ENCODE results near the gene PRKN.

The PRKN gene

DNA sequence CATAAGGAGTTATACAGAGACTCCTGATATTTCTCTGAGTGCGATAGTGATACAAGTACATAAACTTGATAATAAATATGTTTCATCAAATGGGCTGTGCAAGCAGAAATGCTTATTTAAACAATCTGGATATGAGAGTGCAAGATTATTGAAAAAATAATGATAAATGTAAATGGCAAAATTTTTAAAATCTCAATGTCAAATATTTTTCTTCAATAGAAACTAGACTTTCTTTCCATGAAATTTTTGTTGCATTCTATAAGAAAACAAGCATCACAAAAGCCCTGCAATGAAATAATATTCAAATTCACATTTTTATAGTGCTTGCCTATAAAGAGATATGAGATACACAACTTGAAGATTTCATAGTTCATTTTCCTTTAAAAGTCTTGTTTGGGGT lies 2.9 kb upstream of the PRKN start:
- no peaks in the 10 kb centered on the region for H3K9me3 ChIP-seq (ENCODE audit: control insufficient read depth in 2 of 2, low read length in 2 of 2)
- no peaks in the 10 kb centered on the region for H3K36me3 ChIP-seq (ENCODE audit: control insufficient read depth in 2 of 2, insufficient read depth in 2 of 2, low read length in 2 of 2)
- no peak overlapping the region for H3K27ac ChIP-seq (ENCODE audit: low read length)
- H3K4me3 ChIP-seq (ENCODE audit: low read length in 2 of 2): no peak overlapping the region
- no peak overlapping the region for H3K9ac ChIP-seq (ENCODE audit: low read length in 2 of 2)
- peaks cover 8% of the 10 kb centered on the region for H3K4me1 ChIP-seq (ENCODE audit: control insufficient read depth, insufficient read depth, low read length)
- H3K27me3 ChIP-seq (ENCODE audit: control insufficient read depth in 1 of 2, insufficient read depth in 2 of 2, low read length in 2 of 2): no peaks in the 10 kb centered on the region

DNA sequence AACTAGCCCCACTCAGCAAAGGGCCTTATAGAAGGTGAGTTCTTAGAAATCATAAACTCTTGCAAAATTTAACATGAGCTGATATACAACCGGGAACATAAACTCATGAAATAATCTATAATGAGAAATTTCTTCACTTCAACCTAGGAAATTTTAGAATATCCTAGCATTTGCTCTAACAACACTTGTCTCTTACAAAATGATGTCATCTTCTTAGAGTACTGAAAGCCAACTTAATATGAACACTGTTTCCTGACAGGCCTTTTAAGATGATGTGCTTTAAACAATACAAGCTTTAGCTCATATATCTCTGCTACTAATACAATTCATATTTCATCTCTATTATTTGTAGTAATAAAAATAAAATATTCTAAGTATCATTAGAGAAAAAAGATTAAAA lies 1.1 kb upstream of the PRKN start:
- Histone ChIP-seq H3K4me3 (ENCODE audit: low read length in 2 of 2) (no peak overlapping the region), H3K27ac (ENCODE audit: low read length) (peak overlapping the region; percentile 81), H3K36me3 (ENCODE audit: control insufficient read depth in 2 of 2, insufficient read depth in 2 of 2, low read length in 2 of 2) (no peaks in the 10 kb centered on the region), H3K27me3 (ENCODE audit: control insufficient read depth in 1 of 2, insufficient read depth in 2 of 2, low read length in 2 of 2) (no peaks in the 10 kb centered on the region), H3K4me1 (ENCODE audit: control insufficient read depth, insufficient read depth, low read length) (peaks cover 8% of the 10 kb centered on the region), H3K9me3 (ENCODE audit: control insufficient read depth in 2 of 2, low read length in 2 of 2) (no peaks in the 10 kb centered on the region), H3K9ac (ENCODE audit: low read length in 2 of 2) (peak overlapping the region in 1 of 2 donors; percentile 73)

DNA sequence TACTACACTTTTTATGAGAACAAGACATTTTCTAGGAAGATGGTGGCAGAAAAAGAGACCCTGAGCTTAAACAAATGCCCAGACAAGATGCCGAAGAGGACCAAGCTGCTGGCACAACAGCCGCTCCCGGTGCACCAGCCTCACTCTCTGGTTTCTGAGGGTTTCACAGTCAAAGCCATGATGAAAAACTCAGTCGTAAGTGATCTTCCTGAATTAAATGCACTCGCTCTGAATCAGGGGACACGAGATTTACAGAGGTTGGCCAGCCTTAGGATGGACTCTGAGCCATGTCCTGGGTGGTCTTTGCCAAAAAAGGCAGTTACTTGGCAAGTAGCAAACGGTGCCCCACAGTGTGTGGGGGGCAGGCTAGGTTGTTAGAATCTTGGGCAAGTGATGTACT lies 631 bp upstream of the PRKN start:
- Histone ChIP-seq H3K9me3 (ENCODE audit: control insufficient read depth in 2 of 2, low read length in 2 of 2) (no peaks in the 10 kb centered on the region), H3K4me3 (ENCODE audit: low read length in 2 of 2) (peak overlapping the region; percentile 80 to 87)

DNA sequence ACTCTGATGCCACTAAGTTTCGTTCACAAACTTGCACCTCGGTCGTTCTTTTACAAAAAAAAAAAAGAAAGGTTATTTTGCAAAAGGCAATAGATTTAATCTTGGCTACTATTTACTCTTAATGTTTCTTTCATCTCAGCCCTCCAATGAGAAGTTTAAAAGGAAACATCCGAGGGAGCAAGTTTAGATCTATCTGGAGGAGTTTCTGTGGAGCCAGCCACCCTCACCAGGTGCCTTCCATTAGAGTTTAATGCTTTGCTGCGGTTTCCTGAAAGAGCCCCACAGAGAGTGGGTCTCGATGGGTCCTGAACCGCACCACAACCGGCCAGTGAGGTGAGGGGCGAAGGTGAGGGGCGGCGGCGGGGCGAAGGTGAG lies 632 bp downstream of the PRKN start:
- H3K9me3 ChIP-seq (ENCODE audit: control insufficient read depth in 2 of 2, low read length in 2 of 2): no peaks in the 10 kb centered on the region
- peak overlapping the region; percentile 72 to 87 for H3K4me3 ChIP-seq (ENCODE audit: low read length in 2 of 2)
- H3K27me3 ChIP-seq (ENCODE audit: control insufficient read depth in 1 of 2, insufficient read depth in 2 of 2, low read length in 2 of 2): no peaks in the 10 kb centered on the region
- no peaks in the 10 kb centered on the region for H3K36me3 ChIP-seq (ENCODE audit: control insufficient read depth in 2 of 2, insufficient read depth in 2 of 2, low read length in 2 of 2)
- peaks cover 8% of the 10 kb centered on the region for H3K4me1 ChIP-seq (ENCODE audit: control insufficient read depth, insufficient read depth, low read length)
- peak overlapping the region; percentile 83 to 87 for H3K9ac ChIP-seq (ENCODE audit: low read length in 2 of 2)
- no peak overlapping the region for H3K27ac ChIP-seq (ENCODE audit: low read length)

More for the DNA sequence above, 631 bp upstream of the PRKN start:
- peak overlapping the region; percentile 73 to 77 for H3K9ac ChIP-seq (ENCODE audit: low read length in 2 of 2)
- H3K27ac ChIP-seq (ENCODE audit: low read length): peak overlapping the region; percentile 81
- no peaks in the 10 kb centered on the region for H3K27me3 ChIP-seq (ENCODE audit: control insufficient read depth in 1 of 2, insufficient read depth in 2 of 2, low read length in 2 of 2)
- H3K36me3 ChIP-seq (ENCODE audit: control insufficient read depth in 2 of 2, insufficient read depth in 2 of 2, low read length in 2 of 2): no peaks in the 10 kb centered on the region
- peaks cover 8% of the 10 kb centered on the region for H3K4me1 ChIP-seq (ENCODE audit: control insufficient read depth, insufficient read depth, low read length)

DNA sequence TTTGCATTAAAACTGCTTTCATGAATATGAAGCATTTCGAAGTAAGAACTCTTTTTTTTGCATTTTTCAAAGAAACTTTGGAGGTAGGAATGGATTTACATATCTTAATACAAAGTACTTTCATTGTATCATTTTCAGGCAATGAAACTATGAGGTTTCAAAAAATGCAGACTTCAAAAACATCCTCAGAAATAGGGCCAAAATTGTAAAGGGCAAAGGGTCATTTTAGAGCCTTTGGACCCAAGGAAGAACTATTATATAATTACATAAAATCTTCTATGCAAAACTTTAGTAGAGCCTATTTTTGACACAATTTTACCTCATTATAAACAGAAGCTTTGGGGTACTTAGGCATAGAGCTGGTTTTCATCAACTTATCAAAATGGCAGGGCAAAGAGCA lies 4.9 kb downstream of the PRKN start:
- H3K4me3 ChIP-seq (ENCODE audit: low read length in 2 of 2): no peak overlapping the region
- no peak overlapping the region for H3K27ac ChIP-seq (ENCODE audit: low read length)
- no peak overlapping the region for H3K9ac ChIP-seq (ENCODE audit: low read length in 2 of 2)
- H3K4me1 ChIP-seq (ENCODE audit: control insufficient read depth, insufficient read depth, low read length): peaks cover 3% of the 10 kb centered on the region
- no peaks in the 10 kb centered on the region for H3K27me3 ChIP-seq (ENCODE audit: control insufficient read depth in 1 of 2, insufficient read depth in 2 of 2, low read length in 2 of 2)
- no peaks in the 10 kb centered on the region for H3K36me3 ChIP-seq (ENCODE audit: control insufficient read depth in 2 of 2, insufficient read depth in 2 of 2, low read length in 2 of 2)
- H3K9me3 ChIP-seq (ENCODE audit: control insufficient read depth in 2 of 2, low read length in 2 of 2): no peaks in the 10 kb centered on the region

DNA sequence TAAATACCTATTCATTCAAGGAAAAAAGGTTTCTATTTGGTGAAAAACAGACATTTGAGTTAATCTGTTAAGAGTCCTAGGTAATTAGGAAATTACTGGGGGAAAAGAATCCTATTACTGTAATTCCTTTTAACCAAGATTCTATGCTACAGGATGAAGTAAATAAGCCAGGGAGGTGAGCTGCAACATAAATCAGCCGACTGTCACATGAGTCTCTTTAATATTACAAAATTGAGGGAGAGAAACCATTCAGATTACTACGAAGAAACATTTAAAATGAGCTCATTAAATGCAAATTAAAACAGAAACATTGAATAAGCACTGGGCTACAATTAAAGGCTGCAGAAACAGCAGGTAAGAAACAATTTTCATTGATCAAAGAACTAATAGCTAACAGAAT lies 5.3 kb downstream of the PRKN start:
- no peaks in the 10 kb centered on the region for H3K9me3 ChIP-seq (ENCODE audit: control insufficient read depth in 2 of 2, low read length in 2 of 2)
- H3K4me1 ChIP-seq (ENCODE audit: control insufficient read depth, insufficient read depth, low read length): peaks cover 3% of the 10 kb centered on the region
- no peaks in the 10 kb centered on the region for H3K27me3 ChIP-seq (ENCODE audit: control insufficient read depth in 1 of 2, insufficient read depth in 2 of 2, low read length in 2 of 2)
- no peak overlapping the region for H3K9ac ChIP-seq (ENCODE audit: low read length in 2 of 2)
- H3K4me3 ChIP-seq (ENCODE audit: low read length in 2 of 2): no peak overlapping the region
- H3K36me3 ChIP-seq (ENCODE audit: control insufficient read depth in 2 of 2, insufficient read depth in 2 of 2, low read length in 2 of 2): no peaks in the 10 kb centered on the region
- H3K27ac ChIP-seq (ENCODE audit: low read length): no peak overlapping the region

DNA sequence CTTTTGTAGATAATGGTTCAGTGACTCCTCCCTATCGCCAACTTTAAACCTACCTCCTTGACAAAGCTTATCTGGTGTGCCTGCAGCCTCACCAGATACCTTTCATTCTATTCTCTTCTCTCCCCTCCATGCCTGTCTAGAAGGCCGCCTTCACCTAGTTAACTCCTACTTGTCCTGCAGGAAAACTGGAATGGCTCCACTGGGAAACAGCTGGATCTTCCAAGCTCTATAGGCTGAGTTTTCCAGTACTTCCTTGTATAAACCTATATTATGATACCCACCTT lies 6.2 kb downstream of the PRKN start:
- no peak overlapping the region for H3K27ac ChIP-seq (ENCODE audit: low read length)
- H3K4me3 ChIP-seq (ENCODE audit: low read length in 2 of 2): no peak overlapping the region
- no peaks in the 10 kb centered on the region for H3K36me3 ChIP-seq (ENCODE audit: control insufficient read depth in 2 of 2, insufficient read depth in 2 of 2, low read length in 2 of 2)
- no peaks in the 10 kb centered on the region for H3K9me3 ChIP-seq (ENCODE audit: control insufficient read depth in 2 of 2, low read length in 2 of 2)
- no peaks in the 10 kb centered on the region for H3K27me3 ChIP-seq (ENCODE audit: control insufficient read depth in 1 of 2, insufficient read depth in 2 of 2, low read length in 2 of 2)
- H3K4me1 ChIP-seq (ENCODE audit: control insufficient read depth, insufficient read depth, low read length): no peaks in the 10 kb centered on the region
- H3K9ac ChIP-seq (ENCODE audit: low read length in 2 of 2): no peak overlapping the region

DNA sequence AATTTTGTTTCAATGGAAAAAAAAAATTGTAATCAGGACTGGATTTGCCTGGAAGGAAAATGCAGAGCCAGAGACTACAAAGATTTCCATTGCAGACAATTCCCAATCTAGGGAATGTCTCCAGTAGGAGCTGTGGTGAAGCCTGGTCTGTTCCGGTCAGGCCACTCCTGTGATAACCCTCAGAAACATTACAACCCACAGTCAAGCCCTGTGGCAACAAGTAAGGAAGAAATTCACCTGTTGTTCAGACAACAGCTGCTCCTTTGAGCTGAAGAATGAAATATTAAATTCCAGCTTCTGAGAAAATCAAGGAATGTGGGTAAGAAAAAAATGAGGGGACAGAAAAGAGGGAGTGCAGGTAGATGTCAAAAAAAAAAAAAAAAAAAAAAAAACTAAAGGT lies 8.0 kb downstream of the PRKN start:
- no peak overlapping the region for H3K9ac ChIP-seq (ENCODE audit: low read length in 2 of 2)
- H3K9me3 ChIP-seq (ENCODE audit: control insufficient read depth in 2 of 2, low read length in 2 of 2): no peaks in the 10 kb centered on the region
- H3K36me3 ChIP-seq (ENCODE audit: control insufficient read depth in 2 of 2, insufficient read depth in 2 of 2, low read length in 2 of 2): no peaks in the 10 kb centered on the region
- no peak overlapping the region for H3K27ac ChIP-seq (ENCODE audit: low read length)
- H3K4me3 ChIP-seq (ENCODE audit: low read length in 2 of 2): no peak overlapping the region
- no peaks in the 10 kb centered on the region for H3K4me1 ChIP-seq (ENCODE audit: control insufficient read depth, insufficient read depth, low read length)
- H3K27me3 ChIP-seq (ENCODE audit: control insufficient read depth in 1 of 2, insufficient read depth in 2 of 2, low read length in 2 of 2): no peaks in the 10 kb centered on the region

DNA sequence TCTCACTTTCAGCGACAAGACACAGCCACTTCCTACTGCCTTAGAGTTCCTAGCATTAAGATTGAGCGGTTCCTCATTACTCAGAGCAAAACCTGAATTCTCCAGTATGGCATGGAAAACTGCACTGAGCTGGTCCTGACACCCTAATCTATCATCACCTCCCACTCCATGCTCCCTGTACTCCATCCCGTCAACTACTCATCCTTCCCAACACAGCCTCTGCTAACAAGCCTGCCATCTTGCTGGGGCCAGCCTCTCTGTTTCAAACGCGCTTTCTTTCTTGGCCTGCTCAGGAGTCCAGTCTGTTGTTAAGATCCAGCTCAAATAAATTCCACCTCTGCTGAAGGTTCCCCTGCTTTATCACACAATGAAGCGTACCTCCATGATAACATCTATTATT lies 12.0 kb downstream of the PRKN start:
- Histone ChIP-seq H3K9me3 (ENCODE audit: control insufficient read depth in 2 of 2, low read length in 2 of 2) (no peaks in the 10 kb centered on the region), H3K27ac (ENCODE audit: low read length) (no peak overlapping the region), H3K27me3 (ENCODE audit: control insufficient read depth in 1 of 2, insufficient read depth in 2 of 2, low read length in 2 of 2) (no peaks in the 10 kb centered on the region), H3K4me3 (ENCODE audit: low read length in 2 of 2) (no peak overlapping the region), H3K36me3 (ENCODE audit: control insufficient read depth in 2 of 2, insufficient read depth in 2 of 2, low read length in 2 of 2) (no peaks in the 10 kb centered on the region), H3K4me1 (ENCODE audit: control insufficient read depth, insufficient read depth, low read length) (no peaks in the 10 kb centered on the region), H3K9ac (ENCODE audit: low read length in 2 of 2) (no peak overlapping the region)

DNA sequence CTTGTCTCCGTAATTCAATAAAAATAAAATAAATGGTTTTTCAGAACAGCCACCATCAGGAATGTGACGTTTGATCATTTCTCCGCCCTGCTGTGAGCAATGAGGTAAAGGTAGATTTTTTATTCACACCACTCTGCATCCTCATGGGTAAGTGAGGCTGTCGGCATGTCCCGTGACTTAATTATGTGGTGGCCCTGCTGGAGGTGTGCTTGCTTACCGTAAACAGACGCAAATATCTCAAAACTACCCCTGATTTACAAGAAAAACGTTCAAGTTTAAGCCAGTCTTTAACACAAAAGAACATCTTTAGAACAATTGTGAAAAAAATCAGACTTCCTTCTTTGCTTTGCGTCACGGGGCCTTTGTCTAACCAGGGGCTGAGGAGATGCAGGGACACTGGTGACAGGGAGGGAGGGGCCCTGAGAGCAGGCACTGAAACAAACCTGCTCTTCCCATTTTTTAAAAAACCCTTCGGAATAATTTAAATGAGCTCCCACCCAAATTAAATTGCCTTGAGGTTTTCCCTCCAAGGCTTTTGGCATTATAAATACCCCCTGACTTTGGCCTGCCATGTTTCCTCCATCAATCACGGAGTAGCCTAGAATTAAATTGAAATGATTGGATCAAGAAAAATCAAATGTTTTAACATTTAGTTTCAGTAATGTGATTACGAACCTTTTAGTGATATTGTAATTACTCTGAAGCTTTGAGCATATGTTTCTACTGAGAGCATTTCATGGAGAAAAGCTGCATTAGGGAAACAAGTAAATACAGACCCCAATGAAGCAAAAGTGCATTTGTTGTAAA lies 13.4 kb downstream of the PRKN start:
- Histone ChIP-seq H3K4me1 (ENCODE audit: control insufficient read depth, insufficient read depth, low read length) (no peaks in the 10 kb centered on the region), H3K4me3 (ENCODE audit: low read length in 2 of 2) (no peak overlapping the region), H3K27ac (ENCODE audit: low read length) (no peak overlapping the region), H3K9me3 (ENCODE audit: control insufficient read depth in 2 of 2, low read length in 2 of 2) (no peaks in the 10 kb centered on the region), H3K9ac (ENCODE audit: low read length in 2 of 2) (no peak overlapping the region), H3K27me3 (ENCODE audit: control insufficient read depth in 1 of 2, insufficient read depth in 2 of 2, low read length in 2 of 2) (no peaks in the 10 kb centered on the region), H3K36me3 (ENCODE audit: control insufficient read depth in 2 of 2, insufficient read depth in 2 of 2, low read length in 2 of 2) (no peaks in the 10 kb centered on the region)

DNA sequence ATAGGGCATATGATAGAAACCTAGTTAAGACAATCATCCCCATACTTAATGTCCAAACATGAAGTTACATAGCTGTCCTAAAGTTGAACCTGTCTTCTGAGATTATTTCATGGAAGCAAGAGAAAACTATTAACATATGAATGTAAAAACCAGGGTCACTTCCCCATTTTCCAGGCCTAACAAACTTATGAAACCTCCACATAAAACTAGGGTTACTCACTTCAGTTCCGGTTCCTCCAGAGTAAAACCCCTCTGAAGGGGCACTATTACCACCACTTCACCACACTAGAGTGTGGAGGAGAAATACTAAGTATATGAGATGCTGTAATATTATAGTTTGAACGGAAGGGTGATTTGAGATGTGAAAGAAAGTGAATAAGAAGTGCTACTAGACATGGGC lies 14.9 kb downstream of the PRKN start:
- H3K4me1 ChIP-seq (ENCODE audit: control insufficient read depth, insufficient read depth, low read length): no peaks in the 10 kb centered on the region
- H3K36me3 ChIP-seq (ENCODE audit: control insufficient read depth in 2 of 2, insufficient read depth in 2 of 2, low read length in 2 of 2): no peaks in the 10 kb centered on the region
- no peaks in the 10 kb centered on the region for H3K9me3 ChIP-seq (ENCODE audit: control insufficient read depth in 2 of 2, low read length in 2 of 2)
- no peaks in the 10 kb centered on the region for H3K27me3 ChIP-seq (ENCODE audit: control insufficient read depth in 1 of 2, insufficient read depth in 2 of 2, low read length in 2 of 2)
- H3K27ac ChIP-seq (ENCODE audit: low read length): no peak overlapping the region
- H3K9ac ChIP-seq (ENCODE audit: low read length in 2 of 2): no peak overlapping the region
- H3K4me3 ChIP-seq (ENCODE audit: low read length in 2 of 2): no peak overlapping the region
